Smooth muscle cell (in vitro differentiated cells): ENCODE measurements around the gene ZNF672. TPM values are rescaled to one million over a fixed set of nuclear protein-coding genes. Genes with fewer than 3 reads are reported as not detected.

Experiments
- DNase-seq: peaks from one replicate; lab custom pipeline; 2025; ENCODE audit not compliant: unreplicated experiment; lab: John Stamatoyannopoulos, UW
- H2AFZ ChIP-seq: fragments of 200-600 bp; sonication (generic); 2 replicates; pipeline ENCODE4 v1.6.0; 2016; ENCODE audit warnings: antibody characterized with exemption, low read depth, mild to moderate bottlenecking
- H3F3A ChIP-seq: fragments of 200-600 bp; sonication (generic); 2 replicates; pipeline ENCODE4 v1.6.0; 2017; ENCODE audit warnings: antibody characterized with exemption, low read depth
- H3K27ac ChIP-seq: fragments of 200-600 bp; sonication (generic); 2 replicates; pipeline ENCODE4 v1.5.1; 2016; ENCODE audit warnings: low read depth, mild to moderate bottlenecking
- H3K27me3 ChIP-seq: fragments of 200-600 bp; sonication (generic); 2 replicates; pipeline ENCODE4 v1.6.1; 2016; ENCODE audit warnings: low read depth, mild to moderate bottlenecking
- H3K36me3 ChIP-seq: fragments of 200-600 bp; sonication (generic); 2 replicates; pipeline ENCODE4 v1.5.1; 2016; ENCODE audit warnings: low read depth
- H3K4me1 ChIP-seq: fragments of 200-600 bp; sonication (generic); 2 replicates; pipeline ENCODE4 v1.5.1; 2016; ENCODE audit warnings: low read depth
- H3K4me2 ChIP-seq: fragments of 200-600 bp; sonication (generic); 2 replicates; pipeline ENCODE4 v1.6.0; 2016; ENCODE audit warnings: mild to moderate bottlenecking
- H3K4me3 ChIP-seq: fragments of 200-600 bp; sonication (generic); 2 replicates; pipeline ENCODE4 v1.5.1; 2016; ENCODE audit warnings: mild to moderate bottlenecking
- H3K79me2 ChIP-seq: fragments of 200-600 bp; sonication (generic); 2 replicates; pipeline ENCODE4 v1.6.0; 2016; ENCODE audit warnings: low read depth, mild to moderate bottlenecking
- H3K9ac ChIP-seq: fragments of 200-600 bp; sonication (generic); 2 replicates; pipeline ENCODE4 v1.6.0; 2016; ENCODE audit warnings: low read depth
- H3K9me3 ChIP-seq: fragments of 200-600 bp; sonication (generic); replicated peaks from 2 replicates; pipeline ENCODE4 v1.5.1; 2016; ENCODE audit warnings: low read depth
- H4K20me1 ChIP-seq: fragments of 200-600 bp; sonication (generic); 2 replicates; pipeline ENCODE4 v1.6.0; 2016; ENCODE audit warnings: low read depth
- WGBS: methylation state at CpG from one replicate; pipeline ENCODE4 v1.1.7; 2016; ENCODE audit warnings: low lambda C conversion rate; 5-methylcytosine and 5-hydroxymethylcytosine counted together
- polyA plus RNA-seq: library from polyadenylated mRNA; unstranded; fragments of >200 nt; fragmentation: Nextera tagmentation; extraction: Ambion mirVana; gene quantifications from 2 replicates; pipeline ENCODE4 v1.2.1, GENCODE V29; 2016
- total RNA-seq: library from RNA; depleted of rRNA; stranded (reverse); fragments of >200 nt; gene quantifications from 2 replicates; pipeline ENCODE4 v1.2.3, GENCODE V29; 2014
- TF ChIP-seq, protein P1 (sequence below): fragments of 200-600 bp; sonication (generic); IDR thresholded peaks from 2 replicates; pipeline ENCODE4 v1.5.1; 2017; ENCODE audit warnings: borderline replicate concordance, mild to moderate bottlenecking, antibody characterized with exemption; ENCODE audit not compliant: insufficient read depth, poor library complexity, severe bottlenecking

ZNF672 gene
- total and polyA plus RNA-seq, 2 experiments from 2014 or later = 25.8 to 28.7 TPM

DNA sequence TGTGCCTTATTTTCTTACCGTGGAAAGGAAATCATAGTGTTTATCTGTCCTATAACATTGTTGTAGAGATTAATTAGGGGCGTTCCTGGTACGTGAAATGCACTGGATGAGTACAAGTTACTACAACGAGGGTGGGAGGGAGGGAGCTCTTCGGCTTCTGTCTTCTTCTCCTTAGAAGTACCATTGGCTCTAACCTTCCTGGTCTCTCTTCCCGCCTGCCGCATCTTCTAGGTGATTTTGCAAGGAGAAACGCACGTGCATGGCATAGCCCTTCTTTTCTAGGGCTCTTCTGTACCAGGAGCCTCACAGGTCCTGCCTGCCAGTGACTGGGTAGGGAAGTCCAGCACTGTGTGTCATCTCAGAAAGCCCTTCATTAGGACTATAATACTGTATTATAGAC, 29.1 kb upstream of the ZNF672 start:
- TF ChIP-seq, protein P1, sequence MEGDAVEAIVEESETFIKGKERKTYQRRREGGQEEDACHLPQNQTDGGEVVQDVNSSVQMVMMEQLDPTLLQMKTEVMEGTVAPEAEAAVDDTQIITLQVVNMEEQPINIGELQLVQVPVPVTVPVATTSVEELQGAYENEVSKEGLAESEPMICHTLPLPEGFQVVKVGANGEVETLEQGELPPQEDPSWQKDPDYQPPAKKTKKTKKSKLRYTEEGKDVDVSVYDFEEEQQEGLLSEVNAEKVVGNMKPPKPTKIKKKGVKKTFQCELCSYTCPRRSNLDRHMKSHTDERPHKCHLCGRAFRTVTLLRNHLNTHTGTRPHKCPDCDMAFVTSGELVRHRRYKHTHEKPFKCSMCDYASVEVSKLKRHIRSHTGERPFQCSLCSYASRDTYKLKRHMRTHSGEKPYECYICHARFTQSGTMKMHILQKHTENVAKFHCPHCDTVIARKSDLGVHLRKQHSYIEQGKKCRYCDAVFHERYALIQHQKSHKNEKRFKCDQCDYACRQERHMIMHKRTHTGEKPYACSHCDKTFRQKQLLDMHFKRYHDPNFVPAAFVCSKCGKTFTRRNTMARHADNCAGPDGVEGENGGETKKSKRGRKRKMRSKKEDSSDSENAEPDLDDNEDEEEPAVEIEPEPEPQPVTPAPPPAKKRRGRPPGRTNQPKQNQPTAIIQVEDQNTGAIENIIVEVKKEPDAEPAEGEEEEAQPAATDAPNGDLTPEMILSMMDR = no peak

DNA sequence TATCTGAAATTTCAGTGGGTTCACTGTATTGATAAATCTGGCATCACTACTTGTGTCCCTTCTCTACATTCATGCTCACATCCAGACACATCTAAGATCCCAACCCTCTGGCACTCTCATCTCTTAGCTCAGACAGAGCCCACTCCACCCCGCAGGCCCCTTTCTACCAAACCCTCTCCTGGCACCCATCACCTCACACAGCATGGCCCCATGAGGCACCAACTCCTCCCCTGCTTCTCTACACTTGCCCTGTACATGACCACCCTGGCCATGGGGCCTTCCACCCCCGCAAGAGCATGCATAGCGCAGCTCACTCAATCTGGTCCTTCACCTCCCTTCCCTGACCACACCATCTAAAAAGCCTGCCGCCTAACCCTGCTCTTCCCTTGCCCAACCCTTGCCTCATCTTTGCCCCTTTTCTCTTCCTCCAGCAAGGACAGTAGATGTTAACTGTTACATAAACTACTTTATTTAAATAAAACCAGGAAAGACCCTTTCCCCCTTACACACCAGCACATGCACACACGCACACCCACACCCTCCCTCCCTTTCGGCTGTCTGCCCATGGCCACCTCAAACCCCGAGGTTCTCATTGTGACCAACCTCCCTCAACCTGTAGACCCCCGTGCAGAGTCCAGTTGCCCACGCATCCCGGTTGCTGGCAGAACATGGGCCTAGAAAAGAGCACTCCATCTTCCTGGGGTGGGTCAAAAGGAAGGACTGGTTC, 27.9 kb upstream of the ZNF672 start:
- no peak for DNase-seq
- Histone ChIP-seq H3K9me3 (no peaks in the 10 kb centered on the region), H3K27ac (no peak overlapping the region), H3K36me3 (no peaks in the 10 kb centered on the region), H4K20me1 (no peaks in the 10 kb centered on the region), H2AFZ (no peak overlapping the region), H3K27me3 (no peaks in the 10 kb centered on the region), H3K4me2 (no peak overlapping the region), H3K79me2 (no peaks in the 10 kb centered on the region), H3K4me1 (no peaks in the 10 kb centered on the region), H3F3A (no peaks in the 10 kb centered on the region), H3K4me3 (no peak overlapping the region), H3K9ac (no peak overlapping the region)
- TF ChIP-seq, protein P1 = no peak
- 93% methylated on average over 10 of the region's 10 CpGs for WGBS

More for the DNA sequence above, 29.1 kb upstream of the ZNF672 start:
- Histone ChIP-seq H2AFZ (no peak overlapping the region), H3K27ac (no peak overlapping the region), H3K4me1 (no peaks in the 10 kb centered on the region), H3K4me3 (no peak overlapping the region), H3K79me2 (no peaks in the 10 kb centered on the region), H3K9ac (no peak overlapping the region), H3F3A (no peaks in the 10 kb centered on the region), H3K36me3 (no peaks in the 10 kb centered on the region), H3K27me3 (no peaks in the 10 kb centered on the region), H4K20me1 (no peaks in the 10 kb centered on the region), H3K4me2 (no peak overlapping the region), H3K9me3 (no peaks in the 10 kb centered on the region)
- no peak for DNase-seq
- 89% methylated on average over 9 of the region's 9 CpGs for WGBS

- Histone ChIP-seq H3K9ac (no peak overlapping the region), H3K36me3 (peaks cover 2% of the 10 kb centered on the region), H3K27me3 (no peaks in the 10 kb centered on the region), H2AFZ (no peak overlapping the region), H3K4me3 (no peak overlapping the region), H3K79me2 (no peaks in the 10 kb centered on the region), H4K20me1 (no peaks in the 10 kb centered on the region), H3K27ac (no peak overlapping the region), H3K4me2 (no peak overlapping the region), H3F3A (no peaks in the 10 kb centered on the region), H3K4me1 (no peaks in the 10 kb centered on the region), H3K9me3 (no peaks in the 10 kb centered on the region)
- TF ChIP-seq, protein P1 = no peak
- WGBS = 92% methylated on average over 12 of the region's 12 CpGs
- DNase-seq = no peak
These were observed 27.1 kb upstream of the ZNF672 start for GRCh38 chr1:248810727-248811513.
